Lower leg skin (tissue), 4 donors: ENCODE measurements around the gene LFNG. TPM values are rescaled to one million over a fixed set of nuclear protein-coding genes. Genes with fewer than 3 reads are reported as not detected.
"Not testable (repeated sequence)": the region's sequence is repeated elsewhere in the genome, so short reads cannot be mapped to it uniquely, and the experiment has no call there.

Experiments
- DNase-seq, 2 donors: peaks; one replicate each; pipeline ENCODE4 v3.0.0-alpha.2; 2019; ENCODE audit warnings: low spot score in 2 of 2
- H3K4me3 ChIP-seq: fragments of 200-600 bp; sonication (generic); 2 replicates; pipeline ENCODE4 v1.5.1; 2017; ENCODE audit warnings: mild to moderate bottlenecking, low read depth; ENCODE audit not compliant: poor library complexity, severe bottlenecking
- POLR2A ChIP-seq, 2 donors: fragments of 450-650 bp; IDR thresholded peaks; one replicate each; pipeline ENCODE4 v1.6.1; 2016 to 2017; ENCODE audit warnings: antibody characterized with exemption in 2 of 2, mild to moderate bottlenecking in 1 of 2, moderate library complexity in 1 of 2
- WGBS, 2 donors: methylation state at CpG; one replicate each; pipeline ENCODE4 v1.1.5; 2018; 5-methylcytosine and 5-hydroxymethylcytosine counted together
- intact Hi-C: fragments of 100-400 bp; cut with DNase I; formaldehyde crosslinking; loops from one replicate; pipeline ENCODE4 v1.15.0; 2023; ENCODE audit warnings: low total_unique reads
- total RNA-seq, 4 donors: library from RNA; depleted of rRNA; stranded (reverse); fragments of >200 nt; gene quantifications; one replicate each; pipeline ENCODE4 v1.1.0, GENCODE V29; 2016
- TF ChIP-seq, protein P1 (sequence below), 3 donors: fragments of 450-650 bp; IDR thresholded peaks; one replicate each; pipeline ENCODE4 v1.5.1; 2016; ENCODE audit warnings: antibody characterized with exemption in 3 of 3, mild to moderate bottlenecking in 3 of 3, moderate library complexity in 2 of 3

The LFNG gene
- total RNA-seq, 4 donors from 2014 or later, result 104 to 169 (median 139) TPM

GRCh38 chr7:2554661-2555111 lies 35.1 kb downstream of the LFNG start:
- H3K4me3 ChIP-seq, result peak overlapping the region; percentile 56
- intact Hi-C loops, result no loop called here
- TF ChIP-seq, protein P1, sequence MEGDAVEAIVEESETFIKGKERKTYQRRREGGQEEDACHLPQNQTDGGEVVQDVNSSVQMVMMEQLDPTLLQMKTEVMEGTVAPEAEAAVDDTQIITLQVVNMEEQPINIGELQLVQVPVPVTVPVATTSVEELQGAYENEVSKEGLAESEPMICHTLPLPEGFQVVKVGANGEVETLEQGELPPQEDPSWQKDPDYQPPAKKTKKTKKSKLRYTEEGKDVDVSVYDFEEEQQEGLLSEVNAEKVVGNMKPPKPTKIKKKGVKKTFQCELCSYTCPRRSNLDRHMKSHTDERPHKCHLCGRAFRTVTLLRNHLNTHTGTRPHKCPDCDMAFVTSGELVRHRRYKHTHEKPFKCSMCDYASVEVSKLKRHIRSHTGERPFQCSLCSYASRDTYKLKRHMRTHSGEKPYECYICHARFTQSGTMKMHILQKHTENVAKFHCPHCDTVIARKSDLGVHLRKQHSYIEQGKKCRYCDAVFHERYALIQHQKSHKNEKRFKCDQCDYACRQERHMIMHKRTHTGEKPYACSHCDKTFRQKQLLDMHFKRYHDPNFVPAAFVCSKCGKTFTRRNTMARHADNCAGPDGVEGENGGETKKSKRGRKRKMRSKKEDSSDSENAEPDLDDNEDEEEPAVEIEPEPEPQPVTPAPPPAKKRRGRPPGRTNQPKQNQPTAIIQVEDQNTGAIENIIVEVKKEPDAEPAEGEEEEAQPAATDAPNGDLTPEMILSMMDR (IDR thresholded peaks at IDR 0.05), result no peak
- TF ChIP-seq POLR2A (IDR thresholded peaks at IDR 0.05), result no peak
- no peak for DNase-seq
- WGBS, 2 donors, result 0 to 3% methylated on average over 3 to 11 of the region's 12 CpGs

GRCh38 chr7:2555121-2556052 lies 35.8 kb downstream of the LFNG start, which contains the start of gene BRAT1:
Gene BRAT1 (minus strand): TSS chr7:2555524. CDS start chr7:2554431, 1,093 bp downstream.
- DNase-seq, result peak; percentile 96 to 100
- peak within 1 kb of the TSS; percentile 56 for H3K4me3 ChIP-seq
- intact Hi-C loops, result no loop called here
- 0% methylated on average over 48 to 56 of the region's 79 CpGs for WGBS, 2 donors
- TF ChIP-seq, protein P1 (IDR thresholded peaks at IDR 0.05), result no peak
- TF ChIP-seq POLR2A (IDR thresholded peaks at IDR 0.05), result peak in 1 of 2 donors; percentile 8

- 1 to 2% methylated on average over 19 to 27 of the region's 66 CpGs for WGBS, 2 donors
- peak; percentile 86 to 98 for DNase-seq
- intact Hi-C loops, result no loop called here
- H3K4me3 ChIP-seq, result peak within 1 kb of the TSS; percentile 80
- TF ChIP-seq, protein P1 (IDR thresholded peaks at IDR 0.05), result no peak
- no peak for TF ChIP-seq POLR2A (IDR thresholded peaks at IDR 0.05)
Measured at GRCh38 chr7:2558629-2559282, 39.2 kb downstream of the LFNG start, which contains the start of gene IQCE. Gene IQCE (plus strand): TSS chr7:2558979. CDS start chr7:2559182, 203 bp downstream.

GRCh38 chr7:2559283-2559950 lies 39.8 kb downstream of the LFNG start:
- DNase-seq, result no peak
- intact Hi-C loops, result no loop called here
- no peak for TF ChIP-seq POLR2A (IDR thresholded peaks at IDR 0.05)
- TF ChIP-seq, protein P1 (IDR thresholded peaks at IDR 0.05), result no peak
- 14 to 18% methylated on average over 13 to 21 of the region's 53 CpGs for WGBS, 2 donors
- H3K4me3 ChIP-seq, result peak overlapping the region; percentile 80

GRCh38 chr7:2563955-2564354 lies 44.4 kb downstream of the LFNG start:
- intact Hi-C loops, DNase-seq, H3K4me3 ChIP-seq: not testable (repeated sequence)
- WGBS, 2 donors, result 98% methylated on average over 3 of the region's 3 CpGs
